Right forelimb (tissue), 1 donor: ENCODE data around the gene TPM2.

ENCODE experiments used
- DNase-seq: peaks from one replicate; pipeline ENCODE4 v3.0.0-alpha.2; 2018

Gene TPM2

GRCh38 chr9:35689542-35690293 lies at the start of gene TPM2:
Gene TPM2 (minus strand): TSS chr9:35689925. CDS start chr9:35689817, 108 bp downstream.
- peak; percentile 86 for DNase-seq

GRCh38 chr9:35738924-35739323 lies 49.2 kb upstream of the TPM2 start:
- DNase-seq = no peak

GRCh38 chr9:35738186-35738585 lies 48.5 kb upstream of the TPM2 start:
- DNase-seq = no peak

GRCh38 chr9:35737143-35737542 lies 47.4 kb upstream of the TPM2 start:
- DNase-seq = no peak

- peak; percentile 69 for DNase-seq
These were observed 46.5 kb upstream of the TPM2 start for GRCh38 chr9:35736201-35736633.

- DNase-seq = no peak
These were observed 44.4 kb upstream of the TPM2 start for GRCh38 chr9:35734096-35734495.

- no peak for DNase-seq
These were observed 43.2 kb upstream of the TPM2 start for GRCh38 chr9:35732800-35733541.

- DNase-seq = peak; percentile 99
These were observed 42.6 kb upstream of the TPM2 start, which contains the start of the genes CREB3 and TLN1 for GRCh38 chr9:35732185-35732799. Gene CREB3 (plus strand): TSS chr9:35732666. CDS start chr9:35732773, 107 bp downstream. Gene TLN1 (minus strand): TSS chr9:35732195. CDS start chr9:35725694, 6,501 bp downstream.

GRCh38 chr9:35731415-35732184 lies 41.9 kb upstream of the TPM2 start:
- DNase-seq = no peak

GRCh38 chr9:35730486-35730854 lies 40.7 kb upstream of the TPM2 start:
- no peak for DNase-seq

GRCh38 chr9:35729700-35730485 lies 40.2 kb upstream of the TPM2 start:
- no peak for DNase-seq

GRCh38 chr9:35729101-35729500 lies 39.4 kb upstream of the TPM2 start:
- DNase-seq = no peak

- DNase-seq = peak; percentile 63
These were observed 38.6 kb upstream of the TPM2 start for GRCh38 chr9:35728041-35728971.

- no peak for DNase-seq
These were observed 37.9 kb upstream of the TPM2 start for GRCh38 chr9:35727676-35728040.

GRCh38 chr9:35726931-35727330 lies 37.2 kb upstream of the TPM2 start:
- DNase-seq = no peak

- DNase-seq = no peak
These were observed 35.6 kb upstream of the TPM2 start for GRCh38 chr9:35725362-35725761.

GRCh38 chr9:35723908-35724307 lies 34.2 kb upstream of the TPM2 start:
- DNase-seq = no peak

GRCh38 chr9:35723426-35723825 lies 33.7 kb upstream of the TPM2 start:
- no peak for DNase-seq

GRCh38 chr9:35719546-35719945 lies 29.8 kb upstream of the TPM2 start:
- no peak for DNase-seq

- DNase-seq = no peak
These were observed 29.2 kb upstream of the TPM2 start for GRCh38 chr9:35718721-35719511.
